GM21381 (cell line): ENCODE results near the gene SLC18A3.

ENCODE experiments used
- ATAC-seq: cut with Tn5 transposase; IDR thresholded peaks from one replicate; pipeline ENCODE4 v1.9.1; 2021; ENCODE audit warnings: mild to moderate bottlenecking, moderate library complexity; ENCODE audit not compliant: unreplicated experiment

Gene SLC18A3

DNA sequence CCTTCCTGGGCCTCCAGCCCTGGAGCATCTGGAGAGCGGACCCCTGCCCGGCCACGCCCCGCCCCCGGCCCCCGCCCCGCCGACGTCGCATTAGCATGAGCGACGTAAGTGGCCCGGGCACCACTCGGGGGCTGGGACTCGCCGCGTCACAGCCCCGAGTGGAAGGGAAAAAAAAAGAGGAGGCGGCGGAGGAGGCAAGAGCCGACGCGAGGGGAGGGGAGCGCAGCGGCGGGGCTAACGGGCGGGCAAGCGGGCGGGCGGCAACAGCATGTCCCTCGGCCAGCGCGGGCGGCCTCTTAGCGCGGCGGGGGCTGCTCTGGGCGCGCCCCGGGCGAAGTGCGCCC, at the start of gene SLC18A3:
Gene SLC18A3 (plus strand): TSS at position 197 of the 344 bp plus-strand sequence. CDS start 431 bp downstream, outside the sequence.
- no peak for ATAC-seq

DNA sequence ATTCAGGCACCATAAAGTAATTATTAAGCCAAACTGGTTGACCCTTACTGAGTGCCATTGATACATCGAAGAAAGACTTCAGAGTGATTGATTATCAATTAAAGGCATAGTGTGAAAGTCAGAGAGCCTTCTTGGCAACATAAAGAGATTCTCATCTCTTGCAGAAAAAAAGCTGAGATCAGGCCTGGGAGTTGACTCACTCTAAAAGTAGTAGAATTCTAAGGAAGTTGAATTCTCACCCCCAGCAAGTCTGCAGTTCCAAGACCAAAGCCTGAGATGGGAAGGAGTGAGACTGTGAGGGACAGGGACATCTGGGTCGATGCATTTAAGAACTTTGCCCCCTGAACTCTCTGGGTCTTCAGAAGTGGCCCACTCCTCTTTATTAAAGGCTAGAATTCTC, 49.6 kb upstream of the SLC18A3 start:
- no peak for ATAC-seq

DNA sequence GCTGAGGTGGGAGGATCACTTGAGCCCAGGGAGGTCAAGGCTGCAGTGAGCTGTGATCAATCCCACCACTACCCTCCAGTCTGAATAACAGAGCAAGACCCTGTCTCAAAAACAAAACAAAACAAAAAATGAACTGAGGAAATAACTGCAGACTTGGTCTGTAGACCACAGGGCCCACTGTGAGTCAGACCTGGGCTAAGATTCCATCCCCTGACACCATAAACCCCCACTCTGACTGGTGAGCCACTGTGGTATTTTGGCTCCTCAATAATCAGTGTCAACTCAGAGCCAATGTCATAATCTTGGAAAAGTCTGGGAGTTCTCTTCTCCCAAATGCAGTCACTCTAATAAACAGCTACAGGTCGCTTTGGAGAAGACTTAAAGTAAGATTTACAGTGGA, 47.2 kb upstream of the SLC18A3 start:
- no peak for ATAC-seq

DNA sequence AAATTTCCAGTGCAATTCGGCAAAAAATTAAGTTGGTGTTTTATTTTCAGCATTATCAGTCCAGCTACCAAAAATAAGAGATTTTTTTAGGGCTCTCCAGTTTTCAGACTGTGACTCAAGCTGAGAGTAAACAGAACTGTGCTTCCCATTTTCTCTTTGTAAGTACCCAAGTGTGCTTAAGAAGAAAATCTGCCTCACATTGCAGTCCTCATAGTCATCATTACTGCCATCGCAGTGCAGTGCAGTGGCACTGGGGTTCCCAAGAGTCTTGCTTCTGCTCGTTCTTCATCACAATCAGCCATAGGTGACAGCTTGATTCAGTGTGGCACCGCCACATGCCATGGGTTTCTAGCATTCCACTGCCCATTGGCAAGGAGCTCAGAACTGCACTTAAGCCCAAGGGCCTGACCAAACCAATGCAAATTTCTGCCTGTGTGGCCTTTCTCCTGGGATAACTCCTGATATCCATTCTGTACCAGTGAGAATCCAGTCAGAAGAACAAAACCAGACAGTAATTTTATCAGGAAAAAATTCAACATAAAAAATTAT, 45.6 kb upstream of the SLC18A3 start:
- ATAC-seq, result no peak

DNA sequence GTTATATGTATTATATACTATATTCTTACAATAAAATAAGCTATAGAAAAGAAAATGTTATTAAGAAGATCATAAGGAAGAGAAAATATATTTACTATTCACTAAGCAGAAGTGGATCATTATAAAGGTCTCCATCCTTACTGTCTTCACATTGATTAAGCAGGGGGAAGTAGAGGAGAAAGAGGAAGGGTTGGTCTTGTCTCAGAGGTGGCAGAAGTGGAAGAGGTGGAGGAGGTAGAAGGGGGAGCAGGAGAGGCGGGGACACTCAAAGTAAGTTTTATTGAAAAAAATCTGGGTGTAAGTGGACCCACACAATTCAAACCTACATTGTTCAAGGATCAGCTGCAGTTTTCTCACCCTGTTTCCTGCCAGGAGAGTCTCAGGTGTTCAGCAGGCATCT, 42.3 kb upstream of the SLC18A3 start:
- peak; percentile 27 for ATAC-seq

DNA sequence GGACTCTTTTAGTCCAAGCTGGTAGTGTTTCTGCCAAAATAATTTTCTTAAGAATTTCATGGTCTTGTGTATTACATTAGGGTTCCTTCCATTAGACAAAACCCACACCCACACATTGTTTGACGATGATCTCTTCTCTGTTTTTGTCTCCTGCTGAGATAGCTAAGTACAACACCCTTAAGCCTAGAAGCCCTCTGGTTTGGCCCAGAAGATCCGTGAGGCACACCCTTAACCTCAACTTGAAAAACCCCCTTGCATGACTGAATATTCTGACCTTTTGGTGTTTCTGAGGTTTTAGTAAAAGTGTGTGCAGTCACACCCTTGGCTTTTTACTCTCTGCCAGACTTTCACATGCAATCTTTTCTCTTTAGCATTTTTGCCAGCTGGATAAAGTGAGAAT, 41.9 kb upstream of the SLC18A3 start:
- ATAC-seq, result peak; percentile 68

DNA sequence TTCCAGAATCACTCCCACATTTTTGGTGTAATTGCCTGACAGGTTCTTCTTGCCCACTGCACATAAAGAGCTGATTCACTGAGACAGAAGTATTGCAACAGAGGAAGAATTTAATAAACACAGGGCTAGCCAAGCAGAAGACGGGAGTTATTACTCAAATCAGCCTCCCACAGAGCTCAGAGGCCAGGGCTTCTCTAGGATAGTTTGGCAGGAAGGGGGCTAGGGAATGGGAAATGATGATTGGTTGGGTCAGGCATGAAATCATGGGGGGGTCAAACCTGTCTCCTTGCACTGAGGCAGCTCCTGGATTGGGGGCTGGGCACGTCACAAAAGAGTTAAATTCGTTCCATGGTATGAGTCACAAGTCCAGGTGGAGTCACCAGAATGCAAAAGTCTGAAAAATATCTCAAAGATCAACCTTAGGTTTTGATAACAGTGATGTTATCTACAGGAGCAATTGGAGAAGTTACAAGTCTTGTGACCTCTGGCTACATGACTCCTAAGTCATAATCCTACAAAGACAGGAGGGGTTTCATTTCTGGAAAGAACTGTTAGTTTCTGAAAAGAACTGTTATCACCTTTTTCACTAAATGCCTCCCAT, 41.0 kb upstream of the SLC18A3 start:
- no peak for ATAC-seq

DNA sequence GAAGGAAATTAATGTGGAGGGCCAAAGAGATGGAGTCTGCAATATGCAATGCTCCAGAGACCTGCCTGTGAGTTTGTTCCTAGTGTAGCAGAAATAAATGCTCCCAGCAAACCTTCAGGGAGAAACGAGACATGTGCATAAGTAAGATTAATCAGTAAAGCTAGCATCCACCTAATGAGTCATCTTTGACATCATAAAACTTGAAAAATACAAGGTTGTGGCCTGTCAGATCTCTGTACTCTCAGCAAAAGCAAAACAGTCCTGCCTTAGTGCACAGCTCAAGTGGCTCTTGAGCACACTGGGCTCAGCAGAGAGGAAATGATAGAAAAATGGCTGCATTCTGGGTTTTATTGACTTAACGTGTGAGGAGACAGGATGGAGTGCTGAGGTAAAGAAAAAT, 38.7 kb upstream of the SLC18A3 start:
- no peak for ATAC-seq

DNA sequence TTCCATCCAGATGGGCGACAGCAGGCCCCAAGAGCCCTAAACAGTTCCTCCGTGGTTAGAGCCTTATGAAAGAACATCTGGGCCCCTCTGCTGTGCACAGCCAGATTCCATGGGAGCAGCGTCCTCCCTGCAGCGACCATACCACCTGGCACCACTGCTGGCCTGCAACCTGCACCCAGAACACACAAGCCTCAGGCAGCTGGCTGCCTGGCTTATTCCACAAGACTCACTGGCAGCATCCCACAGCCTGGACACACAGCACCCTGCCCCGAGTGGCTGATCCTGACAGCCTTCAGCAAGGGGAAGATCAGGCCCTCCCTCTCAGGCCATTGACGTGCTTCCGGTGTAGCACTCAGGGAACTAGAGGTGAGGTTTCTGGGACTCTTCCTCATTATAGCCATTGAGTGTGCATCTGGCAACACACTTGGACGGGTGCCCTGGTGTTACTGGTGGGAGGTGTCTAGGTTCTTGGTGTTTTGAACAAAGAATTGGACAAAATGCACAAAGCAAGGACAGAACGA, 37.5 kb upstream of the SLC18A3 start:
- ATAC-seq, result no peak

DNA sequence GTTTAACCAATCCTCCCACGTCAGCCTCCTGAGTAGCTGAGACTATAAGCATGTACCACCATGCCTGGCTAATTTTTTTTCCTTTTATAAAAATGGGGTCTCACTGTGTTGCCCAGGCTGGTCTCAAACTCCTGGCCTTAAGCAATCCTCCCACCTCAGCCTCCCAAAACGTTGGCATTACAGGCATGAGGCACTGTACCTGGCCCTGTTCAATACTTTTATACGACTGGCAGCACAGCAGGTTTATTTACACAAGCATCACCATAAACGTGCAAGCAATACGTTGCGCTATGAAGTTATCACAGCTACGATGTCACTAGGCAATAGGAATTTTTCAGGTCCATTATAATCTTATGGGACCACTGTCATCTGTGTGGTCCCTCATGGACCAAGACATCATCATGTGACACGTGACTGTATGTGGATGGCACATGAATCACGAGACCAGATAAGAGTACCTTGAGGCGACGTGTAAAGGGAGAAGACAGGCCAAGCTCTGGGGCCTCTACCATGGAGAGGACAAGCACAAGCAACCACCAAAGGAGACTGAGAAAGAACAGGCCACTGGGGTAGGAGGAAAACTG, 34.5 kb upstream of the SLC18A3 start:
- ATAC-seq, result no peak

DNA sequence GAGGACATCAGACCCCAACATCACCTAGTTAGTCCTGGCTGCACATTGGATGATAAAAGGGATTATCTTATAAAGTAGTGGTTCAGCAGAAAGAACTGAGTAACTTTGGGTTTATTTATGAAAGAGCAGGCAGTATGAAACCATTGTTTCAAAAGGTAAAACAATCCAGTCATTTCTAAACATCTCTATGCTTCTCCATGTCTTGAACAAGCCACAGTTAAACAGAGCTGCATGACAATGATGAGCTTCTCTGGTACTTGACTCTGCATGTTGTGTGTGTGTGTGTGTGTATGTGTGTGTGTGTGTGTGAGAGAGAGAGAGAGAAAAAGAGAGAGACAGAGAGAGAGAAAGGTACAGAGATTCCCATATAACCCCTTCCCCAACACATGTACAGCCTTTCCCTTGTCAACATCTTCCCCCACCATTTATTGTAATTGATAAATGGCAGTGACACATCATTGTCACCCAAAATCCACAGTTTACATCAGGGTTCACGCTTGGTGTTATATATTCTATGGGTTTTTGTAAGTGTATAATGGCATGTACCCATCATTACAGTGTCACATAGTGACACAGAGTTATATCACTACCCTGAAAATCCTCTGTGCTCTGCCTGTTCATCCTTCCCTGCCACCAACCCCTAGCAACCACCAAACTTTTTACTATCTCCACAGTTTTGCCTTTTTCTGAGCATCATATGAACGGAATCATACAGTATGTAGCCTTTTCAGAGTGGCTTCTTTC, 32.8 kb upstream of the SLC18A3 start:
- no peak for ATAC-seq

DNA sequence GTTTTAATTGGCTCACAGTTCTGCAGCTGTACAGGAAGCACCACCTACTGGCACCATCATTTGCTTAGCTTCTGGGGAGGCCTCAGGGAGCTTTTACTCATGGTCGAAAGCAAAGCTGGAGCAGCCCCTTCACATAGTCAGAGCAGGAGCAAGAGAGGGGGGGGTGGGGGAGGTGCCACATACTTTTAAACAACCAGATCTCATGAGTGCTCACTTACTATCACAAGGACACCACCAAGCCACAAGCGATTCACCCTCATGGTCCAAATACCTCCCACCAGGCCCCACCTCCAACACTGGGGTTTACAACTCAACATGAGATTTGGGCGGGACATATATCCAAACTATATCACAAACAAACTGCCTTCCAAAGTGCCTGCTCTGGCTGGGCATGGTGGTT, 31.7 kb upstream of the SLC18A3 start:
- ATAC-seq, result no peak

DNA sequence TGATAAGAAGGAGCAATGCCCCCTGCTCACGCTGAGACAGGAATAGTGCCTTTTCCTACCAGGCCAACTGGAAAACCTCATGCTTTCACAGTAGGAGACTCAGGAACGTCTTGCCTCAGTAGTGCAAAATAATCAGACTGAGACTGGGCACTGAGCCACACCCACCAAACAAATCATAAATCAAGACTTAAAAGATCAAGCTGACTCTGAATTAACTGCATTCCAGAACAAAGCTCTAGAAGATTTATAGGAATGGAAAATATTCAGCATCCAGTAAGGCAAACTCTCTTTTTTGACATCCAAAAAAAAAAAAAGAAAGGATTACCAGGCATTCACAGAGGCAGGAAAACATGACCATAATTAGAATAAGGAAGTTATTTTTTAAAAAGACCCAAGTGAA, 30.5 kb upstream of the SLC18A3 start:
- ATAC-seq, result no peak

DNA sequence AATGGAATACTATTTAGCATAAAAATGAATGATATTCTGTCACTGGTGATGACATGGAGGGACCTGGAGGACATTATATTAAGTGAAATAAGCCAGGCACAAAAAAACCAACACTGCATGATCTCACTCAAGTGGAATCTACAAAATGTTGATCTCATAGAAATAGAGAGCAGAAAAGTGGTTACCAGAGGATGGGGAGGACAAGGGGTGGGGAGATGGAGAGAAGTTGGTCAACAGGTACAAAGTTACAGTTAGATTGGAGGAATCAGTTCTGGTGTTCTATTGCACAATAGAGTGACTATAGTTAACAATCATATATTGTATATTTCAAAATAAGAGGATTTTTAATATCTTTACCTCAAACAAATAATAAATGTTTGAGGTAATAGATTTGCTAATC, 24.7 kb upstream of the SLC18A3 start:
- ATAC-seq, result no peak

DNA sequence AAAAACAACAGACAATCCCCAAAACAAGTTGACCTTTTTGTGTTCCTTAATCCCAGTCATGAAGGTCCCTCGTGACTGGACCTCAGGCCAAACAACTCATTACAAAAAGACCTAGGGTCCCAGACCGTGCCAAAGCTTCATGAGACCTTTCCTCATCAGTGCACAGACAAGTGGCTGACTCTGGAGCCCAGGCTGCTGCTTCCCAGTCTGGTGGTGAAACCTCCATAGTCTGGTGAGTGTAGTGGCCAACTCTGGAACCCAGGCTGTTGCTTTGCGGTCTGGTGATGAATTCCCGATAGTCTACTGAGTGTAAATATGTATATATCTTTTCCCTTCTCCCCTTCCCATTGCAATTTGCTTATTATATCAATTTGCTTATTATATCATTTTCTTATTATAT, 22.1 kb upstream of the SLC18A3 start:
- no peak for ATAC-seq

DNA sequence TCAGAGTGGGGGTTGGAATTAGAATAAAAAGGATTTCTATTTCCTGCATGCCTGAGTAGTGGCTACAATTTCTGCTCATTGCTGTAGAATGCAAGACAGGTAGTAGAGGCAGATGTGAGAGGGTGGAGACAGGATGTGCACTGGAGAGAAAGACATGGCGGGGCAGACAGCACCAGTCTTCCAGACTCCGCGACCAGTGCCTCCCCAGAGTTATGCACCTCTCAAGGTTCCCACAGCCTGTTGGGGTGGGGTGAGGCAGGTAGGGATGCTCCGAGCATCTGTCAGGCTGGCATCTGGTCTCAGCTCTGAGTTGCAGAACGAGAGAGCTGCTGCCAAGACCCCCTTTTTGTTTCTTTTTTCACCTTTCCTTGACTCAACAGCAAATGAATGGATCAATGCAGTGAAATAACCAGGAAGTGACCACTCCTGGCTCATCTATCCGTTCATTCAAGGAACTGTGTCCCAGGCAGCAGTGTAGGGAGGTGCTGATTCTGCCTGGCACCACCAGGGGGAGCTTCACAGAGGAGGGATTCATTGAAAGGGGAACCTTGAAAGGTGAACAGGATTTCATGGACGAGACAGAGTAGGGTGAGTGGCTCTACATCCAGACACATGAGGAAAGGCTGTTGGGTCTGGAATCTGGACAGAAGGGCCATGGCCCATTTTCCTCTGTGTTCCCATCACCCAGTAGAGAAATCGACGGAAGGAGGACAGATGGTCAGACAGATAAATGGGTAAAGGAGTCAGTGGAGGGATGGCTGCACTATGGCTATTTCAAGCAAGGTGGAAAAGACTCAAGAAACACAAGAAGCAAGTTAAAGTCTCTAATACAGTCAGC, 17.2 kb upstream of the SLC18A3 start:
- peak; percentile 69 for ATAC-seq

DNA sequence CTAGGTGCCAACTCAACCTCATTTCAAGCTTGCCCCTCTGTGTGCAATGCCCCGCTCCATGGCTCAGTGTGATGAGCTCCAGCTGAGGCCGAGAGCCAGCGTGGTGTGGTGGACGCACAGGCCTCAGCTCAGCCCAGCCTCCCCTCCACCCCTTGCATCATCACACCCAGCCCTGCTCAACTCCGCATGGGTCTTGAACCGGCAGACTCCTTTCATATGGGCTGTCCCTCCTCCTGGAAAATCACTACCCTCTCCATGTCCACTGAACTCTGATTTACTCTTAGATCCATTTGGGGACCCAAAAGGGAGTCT, 16.6 kb upstream of the SLC18A3 start:
- ATAC-seq, result no peak

DNA sequence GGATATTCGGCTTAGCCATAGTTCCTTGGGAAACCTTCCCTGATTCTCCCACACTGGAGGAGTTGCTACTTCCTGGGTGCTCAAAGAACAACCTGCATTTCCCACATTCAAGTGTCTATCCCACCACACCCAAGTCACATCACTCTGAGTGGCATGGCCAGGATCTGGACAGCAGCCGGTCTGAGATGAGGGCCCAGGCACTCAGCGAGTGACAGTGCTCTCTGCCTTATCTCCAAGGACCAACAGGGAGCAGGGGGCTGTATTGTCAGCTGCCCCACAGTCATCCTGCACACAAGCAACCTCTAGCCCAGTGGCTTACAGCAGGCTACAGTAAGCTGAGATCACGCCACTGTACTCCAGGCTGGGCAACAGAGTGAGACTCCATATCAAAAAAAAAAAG, 16.1 kb upstream of the SLC18A3 start:
- ATAC-seq, result no peak

DNA sequence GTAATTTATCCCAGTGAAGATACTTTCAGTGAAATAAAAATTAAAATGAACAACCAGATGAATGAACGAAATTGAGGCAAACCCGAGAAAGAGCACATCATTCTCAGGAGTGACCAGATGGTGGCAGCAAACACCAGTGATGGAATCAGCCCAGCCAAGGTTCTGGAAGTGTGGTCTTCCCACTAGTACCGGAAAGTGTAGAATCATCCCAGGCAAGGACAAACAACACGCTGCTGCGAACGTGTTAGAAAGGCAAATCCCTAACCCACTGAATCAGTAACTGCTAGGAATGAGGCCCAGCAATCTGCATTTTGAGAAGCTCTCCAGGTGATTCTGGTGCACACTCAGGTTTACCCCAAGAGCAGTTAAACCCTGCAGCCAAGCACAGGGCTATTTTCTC, 15.5 kb upstream of the SLC18A3 start:
- no peak for ATAC-seq

DNA sequence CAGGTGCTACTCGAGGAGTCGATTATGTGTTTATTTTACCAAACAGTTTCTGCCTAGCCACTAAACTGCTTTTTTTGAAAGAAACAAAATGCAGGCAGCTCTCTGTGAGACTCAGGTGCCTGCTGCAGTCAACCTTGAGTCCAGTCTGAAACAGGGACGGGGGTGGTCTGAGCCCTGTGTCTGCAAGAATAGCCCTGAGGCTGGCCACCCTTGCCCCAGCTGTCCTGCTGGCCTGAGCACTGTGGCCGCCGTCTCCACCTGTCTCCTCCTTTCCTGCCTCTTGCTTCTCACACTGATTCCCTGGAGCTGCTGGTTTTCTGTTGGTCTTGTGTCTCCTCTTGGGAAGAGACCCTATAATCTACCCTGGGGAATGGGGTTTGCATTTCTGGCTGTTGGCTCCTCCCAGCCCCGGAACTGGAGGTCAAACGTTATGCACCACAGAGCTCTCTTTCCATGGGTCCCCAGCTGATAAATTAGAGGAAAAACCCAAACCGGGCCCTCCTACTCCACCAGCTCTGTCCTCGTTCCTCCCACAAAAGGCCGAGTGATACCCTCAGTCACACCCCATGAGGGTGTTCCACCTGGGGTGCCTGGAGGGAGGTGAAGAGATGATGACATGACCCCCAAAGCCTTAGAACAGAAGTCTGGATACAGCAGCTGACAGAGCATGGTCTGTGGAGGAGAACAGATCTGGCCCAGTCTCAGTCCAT, 15.0 kb upstream of the SLC18A3 start:
- ATAC-seq, result no peak
